Neural cell (in vitro differentiated cells): ENCODE results near the gene TTC39B. TPM values are rescaled to one million over a fixed set of nuclear protein-coding genes. Genes with fewer than 3 reads are reported as not detected.

Experiments used
- H2AFZ ChIP-seq: fragments of 200-600, 300-800 bp; sonication (generic), shearing (Covaris generic); 2 replicates; pipeline ENCODE4 v1.6.0; 2014; ENCODE audit warnings: low read depth, mild to moderate bottlenecking, antibody characterized with exemption, low read length, moderate library complexity
- H3F3A ChIP-seq: fragments of 200-600 bp; shearing (Covaris generic); 2 replicates; pipeline ENCODE4 v1.6.1; 2016; ENCODE audit warnings: mild to moderate bottlenecking, moderate library complexity, mixed read lengths, antibody characterized with exemption, low read length; ENCODE audit not compliant: insufficient read depth, poor library complexity, severe bottlenecking
- H3K27ac ChIP-seq: fragments of 200-600, 300-800 bp; sonication (generic), shearing (Covaris generic); 2 replicates; pipeline ENCODE4 v1.5.1; 2014; ENCODE audit warnings: mild to moderate bottlenecking, low read length, moderate library complexity
- H3K27me3 ChIP-seq: fragments of 300-800, 200-600 bp; sonication (generic), shearing (Covaris generic); 2 replicates; pipeline ENCODE4 v1.6.0; 2014; ENCODE audit warnings: mild to moderate bottlenecking, low read depth, low read length, moderate library complexity; ENCODE audit not compliant: insufficient read depth
- H3K36me3 ChIP-seq: fragments of 300-800, 200-600 bp; sonication (generic), shearing (Covaris generic); 2 replicates; pipeline ENCODE4 v1.5.1; 2014; ENCODE audit warnings: mild to moderate bottlenecking, antibody characterized with exemption, low read length, moderate library complexity; ENCODE audit not compliant: insufficient read depth
- H3K4me2 ChIP-seq: fragments of 300-800, 200-600 bp; sonication (generic), shearing (Covaris generic); 2 replicates; pipeline ENCODE4 v1.6.0; 2014; ENCODE audit warnings: mild to moderate bottlenecking, low read length
- H3K4me3 ChIP-seq: fragments of 300-800, 200-600 bp; sonication (generic), shearing (Covaris generic); 2 replicates; pipeline ENCODE4 v1.5.1; 2014; ENCODE audit warnings: mild to moderate bottlenecking, low read length, moderate library complexity
- H3K79me2 ChIP-seq: fragments of 200-600 bp; shearing (Covaris generic); replicated peaks from 2 replicates; pipeline ENCODE4 v1.6.0; 2014; ENCODE audit warnings: mild to moderate bottlenecking, low read length, moderate library complexity; ENCODE audit not compliant: insufficient read depth
- H3K9ac ChIP-seq: fragments of 300-800, 200-600 bp; sonication (generic), shearing (Covaris generic); 2 replicates; pipeline ENCODE4 v1.6.1; 2016; ENCODE audit warnings: mild to moderate bottlenecking, low read length, mixed read lengths
- H3K9me2 ChIP-seq: fragments of 200-600 bp; shearing (Covaris generic); 2 replicates; pipeline ENCODE4 v1.6.1; 2016; ENCODE audit warnings: mild to moderate bottlenecking, low read length, mixed read lengths; ENCODE audit not compliant: insufficient read depth
- H3K9me3 ChIP-seq: fragments of 200-600, 300-800 bp; sonication (generic), shearing (Covaris generic); 2 replicates; pipeline ENCODE4 v1.6.1; 2016; ENCODE audit warnings: mild to moderate bottlenecking, mixed run types, low read length, moderate library complexity, mixed read lengths
- H4K20me1 ChIP-seq: fragments of 200-600 bp; shearing (Covaris generic); 2 replicates; pipeline ENCODE4 v1.6.1; 2016; ENCODE audit warnings: mild to moderate bottlenecking, mixed run types; ENCODE audit not compliant: insufficient read depth
- CTCF ChIP-seq: fragments of 450-650 bp; IDR thresholded peaks from 2 replicates; pipeline ENCODE4 v1.5.1; 2014; ENCODE audit warnings: antibody characterized with exemption, mild to moderate bottlenecking, moderate library complexity; ENCODE audit not compliant: poor library complexity, severe bottlenecking
- EP300 ChIP-seq: fragments of 450-650 bp; conservative IDR thresholded peaks from 2 replicates; pipeline ENCODE4 v1.6.1; 2014; ENCODE audit warnings: antibody characterized with exemption, mild to moderate bottlenecking, moderate library complexity; ENCODE audit not compliant: poor library complexity, severe bottlenecking
- EZH2 ChIP-seq: fragments of 200-600, 300-800 bp; shearing (Covaris generic), sonication (generic); IDR thresholded peaks from 2 replicates; pipeline ENCODE4 v1.6.1; 2014; ENCODE audit warnings: antibody characterized with exemption, low read length, borderline replicate concordance, mild to moderate bottlenecking; ENCODE audit not compliant: insufficient read depth, poor library complexity, severe bottlenecking
- MXI1 ChIP-seq: fragments of 450-650 bp; conservative IDR thresholded peaks from 2 replicates; pipeline ENCODE4 v1.6.1; 2014; ENCODE audit warnings: antibody characterized with exemption, mild to moderate bottlenecking; ENCODE audit not compliant: poor library complexity, severe bottlenecking
- POLR2AphosphoS5 ChIP-seq: IDR thresholded peaks from 2 replicates; pipeline ENCODE4 v1.6.1; 2012
- RAD21 ChIP-seq: fragments of 450-650 bp; conservative IDR thresholded peaks from 2 replicates; pipeline ENCODE4 v1.6.1; 2014; ENCODE audit warnings: antibody characterized with exemption, mild to moderate bottlenecking, moderate library complexity
- REST ChIP-seq: IDR thresholded peaks from 2 replicates; pipeline ENCODE4 v1.6.1; 2012; ENCODE audit warnings: borderline replicate concordance
- SMC3 ChIP-seq: fragments of 450-650 bp; conservative IDR thresholded peaks from 2 replicates; pipeline ENCODE4 v1.6.1; 2014; ENCODE audit warnings: antibody characterized with exemption, mild to moderate bottlenecking, moderate library complexity; ENCODE audit not compliant: poor library complexity
- TAF1 ChIP-seq: IDR thresholded peaks from 2 replicates; pipeline ENCODE4 v1.6.1; 2012; ENCODE audit warnings: low read depth
- polyA plus RNA-seq: library from polyadenylated mRNA; depleted of rRNA; stranded (reverse); fragments of >200 nt; gene quantifications from 2 replicates; pipeline ENCODE4 v1.2.3, GENCODE V29; 2014

The TTC39B gene
- polyA plus RNA-seq, 1 donor from 2014 or later, result 2.8 TPM

GRCh38 chr9:15146268-15146700 lies 160.7 kb downstream of the TTC39B start:
- no peak overlapping the region for H3K4me3 ChIP-seq

GRCh38 chr9:15144622-15145061 lies 162.4 kb downstream of the TTC39B start:
- Histone ChIP-seq H3K27me3 (no peaks in the 10 kb centered on the region), H3K4me3 (no peak overlapping the region), H3K79me2 (no peaks in the 10 kb centered on the region), H2AFZ (no peak overlapping the region), H3K27ac (no peak overlapping the region), H3K9me3 (no peaks in the 10 kb centered on the region), H3K36me3 (no peaks in the 10 kb centered on the region), H3F3A (peaks cover 3% of the 10 kb centered on the region), H3K4me2 (no peak overlapping the region), H3K9me2 (no peaks in the 10 kb centered on the region), H4K20me1 (no peaks in the 10 kb centered on the region), H3K9ac (no peak overlapping the region)
- no peak for TF ChIP-seq SMC3
- no peak for TF ChIP-seq EZH2
- no peak for TF ChIP-seq CTCF
- no peak for TF ChIP-seq EP300
- TF ChIP-seq RAD21, result no peak
- TF ChIP-seq MXI1, result no peak
- no peak for TF ChIP-seq TAF1

More at GRCh38 chr9:15146268-15146700, 160.7 kb downstream of the TTC39B start:
- Histone ChIP-seq H4K20me1 (no peaks in the 10 kb centered on the region), H3K27ac (no peak overlapping the region), H3F3A (peaks cover 3% of the 10 kb centered on the region), H3K4me2 (no peak overlapping the region), H3K36me3 (no peaks in the 10 kb centered on the region), H3K9ac (no peak overlapping the region), H3K9me3 (no peaks in the 10 kb centered on the region), H3K9me2 (no peaks in the 10 kb centered on the region), H3K27me3 (no peaks in the 10 kb centered on the region), H3K79me2 (no peaks in the 10 kb centered on the region), H2AFZ (no peak overlapping the region)
- TF ChIP-seq RAD21 (no peak), EP300 (no peak), POLR2AphosphoS5 (no peak), SMC3 (no peak), TAF1 (no peak), EZH2 (no peak), MXI1 (no peak), REST (no peak), CTCF (no peak)
